SK-N-SH (cell line): Measurements from ENCODE around the gene COBL. TPM values are rescaled to one million over a fixed set of nuclear protein-coding genes. Genes with fewer than 3 reads are reported as not detected.

Source experiments
- CTCF ChIA-PET: fragments of 300-600, 350-600 bp; formaldehyde crosslinking; extraction: SDS; loops from one replicate; lab custom pipeline; 2021; lab: Yijun Ruan, JAX
- POLR2A ChIA-PET: fragments of 350-600 bp; sonication (Branson Sonifier 250); formaldehyde crosslinking; extraction: SDS; loops from one replicate; lab custom pipeline; 2020; ENCODE audit warnings: antibody characterized with exemption, inconsistent platforms; lab: Yijun Ruan, JAX
- DNase-seq: peaks from one replicate; pipeline ENCODE4 v3.0.0; 2012
- H2AFZ ChIP-seq: fragments of 200-600 bp; sonication (generic); 2 replicates; pipeline ENCODE4 v1.8.1; 2016; ENCODE audit warnings: antibody characterized with exemption, mild to moderate bottlenecking, low read depth
- H3F3A ChIP-seq: fragments of 200-600 bp; sonication (generic); replicated peaks from 2 replicates; pipeline ENCODE3; 2016; ENCODE audit warnings: antibody characterized with exemption, mild to moderate bottlenecking; ENCODE audit not compliant: insufficient read depth
- H3K27ac ChIP-seq, 2 experiments: fragments of 200-500 bp in 1 of 2; fragments of 200-600 bp in 1 of 2; sonication (Bioruptor generic) in 1 of 2; sonication (generic), shearing (Covaris generic) in 1 of 2; 2 replicates each; pipeline versions ENCODE4 v1.5.1 to v1.6.1; 2014 to 2016; ENCODE audit warnings: low read depth in 2 of 2, inconsistent platforms in 1 of 2, low read length in 1 of 2, mild to moderate bottlenecking in 1 of 2, mixed read lengths in 1 of 2
- H3K27me3 ChIP-seq: fragments of 200-600 bp; sonication (generic), shearing (Covaris generic); 2 replicates; pipeline ENCODE4 v1.6.1; 2016; ENCODE audit warnings: mixed run types; ENCODE audit not compliant: insufficient read depth
- H3K36me3 ChIP-seq, 2 experiments: fragments of 200-500 bp in 1 of 2; fragments of 200-600 bp in 1 of 2; sonication (Bioruptor generic) in 1 of 2; sonication (generic) in 1 of 2; replicated peaks in 1 of 2; 2 replicates each; pipeline versions ENCODE3 to v1.5.1; 2014 to 2016; ENCODE audit warnings: low read length in 1 of 2, mild to moderate bottlenecking in 1 of 2; ENCODE audit not compliant: insufficient read depth in 2 of 2, control insufficient read depth in 1 of 2
- H3K4me1 ChIP-seq, 2 experiments: fragments of 200-500 bp in 1 of 2; fragments of 200-600 bp in 1 of 2; sonication (Bioruptor generic) in 1 of 2; sonication (generic), shearing (Covaris generic) in 1 of 2; 2 replicates each; pipeline versions ENCODE4 v1.5.1 to v1.6.1; 2014 to 2016; ENCODE audit warnings: low read depth in 1 of 2, low read length in 1 of 2, mixed run types in 1 of 2; ENCODE audit not compliant: insufficient read depth in 2 of 2, control insufficient read depth in 1 of 2
- H3K4me2 ChIP-seq: fragments of 200-600 bp; sonication (generic), shearing (Covaris generic); 2 replicates; pipeline ENCODE4 v1.6.1; 2017; ENCODE audit warnings: mixed run types
- H3K4me3 ChIP-seq, 2 experiments: fragments of 200-500 bp in 1 of 2; fragments of 200-600 bp in 1 of 2; sonication (Bioruptor generic) in 1 of 2; sonication (generic), shearing (Covaris generic) in 1 of 2; 2 replicates each; pipeline versions ENCODE4 v1.5.1 to v1.8.1; 2014 to 2016; ENCODE audit warnings: low read depth in 2 of 2, inconsistent platforms in 1 of 2, low read length in 1 of 2, mild to moderate bottlenecking in 1 of 2, mixed read lengths in 1 of 2, moderate library complexity in 1 of 2
- H3K79me2 ChIP-seq: fragments of 200-600 bp; sonication (generic); 2 replicates; pipeline ENCODE4 v1.8.1; 2017; ENCODE audit warnings: mild to moderate bottlenecking; ENCODE audit not compliant: insufficient read depth
- H3K9ac ChIP-seq: fragments of 200-600 bp; sonication (generic); 2 replicates; pipeline ENCODE4 v1.6.1; 2017; ENCODE audit warnings: mixed run types
- H3K9me2 ChIP-seq: fragments of 200-600 bp; sonication (generic); 2 replicates; pipeline ENCODE4 v1.6.1; 2017; ENCODE audit warnings: mixed run types
- H3K9me3 ChIP-seq: fragments of 200-600 bp; sonication (generic); 2 replicates; pipeline ENCODE4 v1.6.1; 2017; ENCODE audit warnings: mixed run types, mild to moderate bottlenecking, moderate library complexity
- H4K20me1 ChIP-seq: fragments of 200-600 bp; sonication (generic); 2 replicates; pipeline ENCODE4 v1.6.1; 2017; ENCODE audit warnings: mild to moderate bottlenecking, mixed run types; ENCODE audit not compliant: insufficient read depth
- CHD2 ChIP-seq: fragments of 150-350 bp; IDR thresholded peaks from 2 replicates; pipeline ENCODE4 v1.6.1; 2018; ENCODE audit warnings: low read length; ENCODE audit not compliant: partially characterized antibody
- ELF1 ChIP-seq: IDR thresholded peaks from 2 replicates; pipeline ENCODE4 v1.4.0; 2012
- FOXJ3 ChIP-seq: sonication (generic); formaldehyde crosslinking; IDR thresholded peaks from 2 replicates; pipeline ENCODE4 v1.5.1; 2020; ENCODE audit warnings: mild to moderate bottlenecking, missing genetic modification reagents
- GATA2 ChIP-seq: sonication (generic); formaldehyde crosslinking; IDR thresholded peaks from 2 replicates; pipeline ENCODE4 v1.5.0; 2020; ENCODE audit warnings: mild to moderate bottlenecking, missing genetic modification reagents
- MXI1 ChIP-seq: IDR thresholded peaks from 2 replicates; pipeline ENCODE4 v1.6.1; 2012; ENCODE audit warnings: mild to moderate bottlenecking, low read depth, low read length, improper control_type of control experiment
- NFIC ChIP-seq: IDR thresholded peaks from 2 replicates; pipeline ENCODE4 v1.4.0; 2012; ENCODE audit warnings: borderline replicate concordance
- NRF1 ChIP-seq: IDR thresholded peaks from 2 replicates; pipeline ENCODE4 v1.6.1; 2012; ENCODE audit warnings: low read depth, mild to moderate bottlenecking, low read length
- RCOR1 ChIP-seq: fragments of 150-350 bp; IDR thresholded peaks from 2 replicates; pipeline ENCODE4 v1.6.1; 2017; ENCODE audit warnings: antibody characterized with exemption, low read length
- RXRA ChIP-seq: IDR thresholded peaks from 2 replicates; pipeline ENCODE4 v1.4.0; 2012; ENCODE audit warnings: low read depth, mild to moderate bottlenecking, borderline replicate concordance
- SMC3 ChIP-seq: IDR thresholded peaks from 2 replicates; pipeline ENCODE4 v1.6.1; 2012; ENCODE audit warnings: low read depth, low read length, improper control_type of control experiment
- USF1 ChIP-seq: IDR thresholded peaks from 2 replicates; pipeline ENCODE4 v1.4.0; 2012; ENCODE audit warnings: low read depth, borderline replicate concordance
- YY1 ChIP-seq: IDR thresholded peaks from 2 replicates; pipeline ENCODE4 v1.4.0; 2012; ENCODE audit warnings: low read depth, mild to moderate bottlenecking
- WGBS: methylation state at CpG from one replicate; pipeline ENCODE4 v1.1.6; 2017; ENCODE audit warnings: low lambda C conversion rate; 5-methylcytosine and 5-hydroxymethylcytosine counted together
- polyA plus RNA-seq, 3 experiments: library from polyadenylated mRNA; depleted of rRNA; stranded (reverse); fragments of >200 nt; gene quantifications; 2 replicates each; pipeline ENCODE4 v1.2.3, GENCODE V29; 2012
- TF ChIP-seq, protein P1 (sequence below): fragments of 150-350 bp; IDR thresholded peaks from 2 replicates; pipeline ENCODE4 v1.6.1; 2017; ENCODE audit warnings: antibody characterized with exemption, low read length, low read depth, borderline replicate concordance
- TF ChIP-seq, protein P2 (sequence below): IDR thresholded peaks from 2 replicates; pipeline ENCODE4 v1.4.0; 2012; ENCODE audit warnings: low read depth
- TF ChIP-seq, protein P3 (sequence below): fragments of 200-600 bp; sonication (generic); IDR thresholded peaks from 2 replicates; pipeline ENCODE4 v1.6.1; 2017; ENCODE audit warnings: antibody characterized with exemption, mild to moderate bottlenecking, moderate library complexity
- TF ChIP-seq, protein P4 (sequence below): IDR thresholded peaks from 2 replicates; pipeline ENCODE4 v1.4.0; 2012; ENCODE audit warnings: low read depth, borderline replicate concordance
- TF ChIP-seq, protein P5 (sequence below): IDR thresholded peaks from 2 replicates; pipeline ENCODE4; 2012

Gene COBL
- polyA plus RNA-seq, 1 of the 3 experiments (the other 2 are of a cell fraction): under 0.01 TPM

GRCh38 chr7:51327287-51327717, 10.7 kb upstream of the COBL start:
- Histone ChIP-seq H4K20me1 (no peaks in the 10 kb centered on the region), H3K4me2 (no peak overlapping the region), H3K79me2 (no peaks in the 10 kb centered on the region), H2AFZ (no peak overlapping the region), H3K27ac (no peak overlapping the region), H3K4me1 (no peaks in the 10 kb centered on the region), H3K4me3 (no peak overlapping the region), H3K9me2 (no peaks in the 10 kb centered on the region), H3F3A (no peaks in the 10 kb centered on the region), H3K9me3 (peaks cover 5% of the 10 kb centered on the region; the same call in 1 of the 2 replicates), H3K9ac (no peak overlapping the region), H3K36me3 (no peaks in the 10 kb centered on the region), H3K27me3 (no peaks in the 10 kb centered on the region)
- ChIA-PET POLR2A (no interaction called here), CTCF (interaction anchor here (1.3 to 2.0 kb wide), 2 partner anchors 39 to 164 kb away, joined by 3 to 7 read pairs; no protein-coding TSS in a partner anchor)
- no peak for DNase-seq
- WGBS: 38% methylated on average over 6 of the region's 6 CpGs
- no peak for TF ChIP-seq SMC3
- TF ChIP-seq, protein P1, sequence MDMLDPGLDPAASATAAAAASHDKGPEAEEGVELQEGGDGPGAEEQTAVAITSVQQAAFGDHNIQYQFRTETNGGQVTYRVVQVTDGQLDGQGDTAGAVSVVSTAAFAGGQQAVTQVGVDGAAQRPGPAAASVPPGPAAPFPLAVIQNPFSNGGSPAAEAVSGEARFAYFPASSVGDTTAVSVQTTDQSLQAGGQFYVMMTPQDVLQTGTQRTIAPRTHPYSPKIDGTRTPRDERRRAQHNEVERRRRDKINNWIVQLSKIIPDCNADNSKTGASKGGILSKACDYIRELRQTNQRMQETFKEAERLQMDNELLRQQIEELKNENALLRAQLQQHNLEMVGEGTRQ: no peak
- no peak for TF ChIP-seq ELF1
- no peak for TF ChIP-seq MXI1
- no peak for TF ChIP-seq NRF1
- TF ChIP-seq GATA2 (CRISPR knock-in tag): no peak
- no peak for TF ChIP-seq RXRA
- TF ChIP-seq, protein P2, sequence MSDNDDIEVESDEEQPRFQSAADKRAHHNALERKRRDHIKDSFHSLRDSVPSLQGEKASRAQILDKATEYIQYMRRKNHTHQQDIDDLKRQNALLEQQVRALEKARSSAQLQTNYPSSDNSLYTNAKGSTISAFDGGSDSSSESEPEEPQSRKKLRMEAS: no peak
- TF ChIP-seq, protein P3, sequence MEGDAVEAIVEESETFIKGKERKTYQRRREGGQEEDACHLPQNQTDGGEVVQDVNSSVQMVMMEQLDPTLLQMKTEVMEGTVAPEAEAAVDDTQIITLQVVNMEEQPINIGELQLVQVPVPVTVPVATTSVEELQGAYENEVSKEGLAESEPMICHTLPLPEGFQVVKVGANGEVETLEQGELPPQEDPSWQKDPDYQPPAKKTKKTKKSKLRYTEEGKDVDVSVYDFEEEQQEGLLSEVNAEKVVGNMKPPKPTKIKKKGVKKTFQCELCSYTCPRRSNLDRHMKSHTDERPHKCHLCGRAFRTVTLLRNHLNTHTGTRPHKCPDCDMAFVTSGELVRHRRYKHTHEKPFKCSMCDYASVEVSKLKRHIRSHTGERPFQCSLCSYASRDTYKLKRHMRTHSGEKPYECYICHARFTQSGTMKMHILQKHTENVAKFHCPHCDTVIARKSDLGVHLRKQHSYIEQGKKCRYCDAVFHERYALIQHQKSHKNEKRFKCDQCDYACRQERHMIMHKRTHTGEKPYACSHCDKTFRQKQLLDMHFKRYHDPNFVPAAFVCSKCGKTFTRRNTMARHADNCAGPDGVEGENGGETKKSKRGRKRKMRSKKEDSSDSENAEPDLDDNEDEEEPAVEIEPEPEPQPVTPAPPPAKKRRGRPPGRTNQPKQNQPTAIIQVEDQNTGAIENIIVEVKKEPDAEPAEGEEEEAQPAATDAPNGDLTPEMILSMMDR: no peak
- TF ChIP-seq, protein P4, sequence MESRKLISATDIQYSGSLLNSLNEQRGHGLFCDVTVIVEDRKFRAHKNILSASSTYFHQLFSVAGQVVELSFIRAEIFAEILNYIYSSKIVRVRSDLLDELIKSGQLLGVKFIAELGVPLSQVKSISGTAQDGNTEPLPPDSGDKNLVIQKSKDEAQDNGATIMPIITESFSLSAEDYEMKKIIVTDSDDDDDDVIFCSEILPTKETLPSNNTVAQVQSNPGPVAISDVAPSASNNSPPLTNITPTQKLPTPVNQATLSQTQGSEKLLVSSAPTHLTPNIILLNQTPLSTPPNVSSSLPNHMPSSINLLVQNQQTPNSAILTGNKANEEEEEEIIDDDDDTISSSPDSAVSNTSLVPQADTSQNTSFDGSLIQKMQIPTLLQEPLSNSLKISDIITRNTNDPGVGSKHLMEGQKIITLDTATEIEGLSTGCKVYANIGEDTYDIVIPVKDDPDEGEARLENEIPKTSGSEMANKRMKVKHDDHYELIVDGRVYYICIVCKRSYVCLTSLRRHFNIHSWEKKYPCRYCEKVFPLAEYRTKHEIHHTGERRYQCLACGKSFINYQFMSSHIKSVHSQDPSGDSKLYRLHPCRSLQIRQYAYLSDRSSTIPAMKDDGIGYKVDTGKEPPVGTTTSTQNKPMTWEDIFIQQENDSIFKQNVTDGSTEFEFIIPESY: no peak
- no peak for TF ChIP-seq USF1
- TF ChIP-seq CHD2: no peak
- no peak for TF ChIP-seq YY1
- no peak for TF ChIP-seq FOXJ3 (CRISPR knock-in tag)
- TF ChIP-seq NFIC: no peak
- TF ChIP-seq, protein P5, sequence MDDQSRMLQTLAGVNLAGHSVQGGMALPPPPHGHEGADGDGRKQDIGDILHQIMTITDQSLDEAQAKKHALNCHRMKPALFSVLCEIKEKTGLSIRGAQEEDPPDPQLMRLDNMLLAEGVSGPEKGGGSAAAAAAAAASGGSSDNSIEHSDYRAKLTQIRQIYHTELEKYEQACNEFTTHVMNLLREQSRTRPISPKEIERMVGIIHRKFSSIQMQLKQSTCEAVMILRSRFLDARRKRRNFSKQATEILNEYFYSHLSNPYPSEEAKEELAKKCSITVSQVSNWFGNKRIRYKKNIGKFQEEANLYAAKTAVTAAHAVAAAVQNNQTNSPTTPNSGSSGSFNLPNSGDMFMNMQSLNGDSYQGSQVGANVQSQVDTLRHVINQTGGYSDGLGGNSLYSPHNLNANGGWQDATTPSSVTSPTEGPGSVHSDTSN: no peak
- TF ChIP-seq RCOR1: no peak
